ENCODE data around the gene CYS1. TPM values are rescaled to one million over a fixed set of nuclear protein-coding genes. Genes with fewer than 3 reads are reported as not detected.
A peak's percentile ranks its signal among the peaks of the same experiment; 100 is the strongest.

The CYS1 gene
- total and polyA plus RNA-seq, 2 of the 8 experiments (the other 6 are each of a cell fraction or from before 2014, with no cell fraction given), result 0.09 to 0.13 TPM

GRCh38 chr2:10012963-10013461 lies 67.2 kb downstream of the CYS1 start:
- H2AFZ ChIP-seq (ENCODE audit: low read length), result no peak overlapping the region
- no peak for FAIRE-seq
- no peak overlapping the region for H2BK12ac ChIP-seq (ENCODE audit: low read depth, low read length)
- H3K14ac ChIP-seq (ENCODE audit: insufficient read length), result no peak overlapping the region
- H3K36me3 ChIP-seq (ENCODE audit: control insufficient read depth in 2 of 4, insufficient read depth in 4 of 4, low read length in 3 of 4), result no peaks in the 10 kb centered on the region
- no peak overlapping the region for H4K5ac ChIP-seq (ENCODE audit: insufficient read length, low read depth, low read length)
- H3K56ac ChIP-seq (replicated peaks; ENCODE audit: insufficient read length, low read depth, low read length), result no peak overlapping the region
- H2BK20ac ChIP-seq (ENCODE audit: low read length), result no peak overlapping the region
- H3K9ac ChIP-seq (replicated peaks in 1 of 4; ENCODE audit: extremely low read depth in 1 of 4, low read depth in 3 of 4, low read length in 3 of 4), result no peak overlapping the region
- H3K9me3 ChIP-seq (ENCODE audit: insufficient read depth in 2 of 2, low read depth in 1 of 2, low read length in 1 of 2), result no peaks in the 10 kb centered on the region; a peak in 1 of 4 replicates
- no peaks in the 10 kb centered on the region for H3K79me2 ChIP-seq (ENCODE audit: control insufficient read depth in 1 of 2, insufficient read depth in 2 of 2, low read length in 2 of 2)
- no peaks in the 10 kb centered on the region for H3K27me3 ChIP-seq (replicated peaks in 1 of 4; ENCODE audit: control insufficient read depth in 3 of 4, extremely low read depth in 1 of 4, insufficient read depth in 3 of 4, low read length in 3 of 4)
- WGBS, 2 experiments (ENCODE audit: extremely low coverage in 1 of 2, insufficient coverage in 1 of 2, insufficient read length in 1 of 2, insufficient replicate concordance in 2 of 2, low coverage in 1 of 2, low lambda C conversion rate in 2 of 2, missing lambda C conversion rate in 1 of 2), result 86% methylated on average over 29 of the region's 29 CpGs; no CpG with 5 or more reads in 1 of the 2 experiments
- H3K4ac ChIP-seq (replicated peaks; ENCODE audit: insufficient read length, low read depth, low read length), result no peak overlapping the region
- H2BK120ac ChIP-seq (replicated peaks; ENCODE audit: low read depth, low read length), result no peak overlapping the region
- H4K8ac ChIP-seq (ENCODE audit: extremely low read depth, insufficient read depth, low read length), result no peak overlapping the region
- ChIA-PET CTCF (ENCODE audit: partially characterized antibody) (no interaction called here), POLR2A (ENCODE audit: partially characterized antibody) (no interaction called here)
- peaks cover 3% of the 10 kb centered on the region; the same call in 1 of the 2 replicates for H3K23me2 ChIP-seq (ENCODE audit: low read depth, low read length)
- H3K23ac ChIP-seq (ENCODE audit: insufficient read length), result no peak overlapping the region
- no peak overlapping the region for H4K91ac ChIP-seq (replicated peaks; ENCODE audit: insufficient read length, low read length)
- H4K20me1 ChIP-seq (replicated peaks in 1 of 2; ENCODE audit: control insufficient read depth in 1 of 2, insufficient read depth in 2 of 2, low read length in 2 of 2), result peaks cover 0 to 2% of the 10 kb centered on the region in 2 experiments
- H3K4me3 ChIP-seq (ENCODE audit: extremely low read depth in 1 of 4, insufficient read depth in 2 of 4, low read depth in 3 of 4, low read length in 4 of 4), result no peak overlapping the region
- H2BK5ac ChIP-seq (ENCODE audit: low read depth, low read length), result no peak overlapping the region
- H3K4me1 ChIP-seq (replicated peaks in 1 of 4; ENCODE audit: control insufficient read depth in 3 of 4, insufficient read depth in 4 of 4, low read length in 3 of 4), result no peaks in the 10 kb centered on the region
- H3K18ac ChIP-seq (ENCODE audit: extremely low read depth, low read length), result no peak overlapping the region
- H3K4me2 ChIP-seq (ENCODE audit: insufficient read depth in 1 of 2, low read depth in 2 of 2, low read length in 2 of 2), result no peak overlapping the region
- no peak for DNase-seq (ENCODE audit: low read depth in 1 of 2, low spot score in 2 of 2)
- no peak overlapping the region for H3K27ac ChIP-seq (ENCODE audit: low read depth, low read length)
- no peak overlapping the region for H2AK5ac ChIP-seq (ENCODE audit: low read depth, low read length)
- H3K79me1 ChIP-seq (ENCODE audit: low read depth, low read length), result no peaks in the 10 kb centered on the region
- H2BK15ac ChIP-seq (ENCODE audit: low read length), result 0 out of 2 replicates have a peak overlapping the region, but pooled peaks have one; percentile 31
- TF ChIP-seq KDM5A (IDR thresholded peaks at IDR 0.05; ENCODE audit: low read length), result no peak
- no peak for TF ChIP-seq BRCA1 (IDR thresholded peaks at IDR 0.05; ENCODE audit: low read depth, low read length)
- no peak for TF ChIP-seq CTBP2 (IDR thresholded peaks at IDR 0.05; ENCODE audit: borderline replicate concordance, insufficient read depth, insufficient read length, low read length)
- no peak for TF ChIP-seq SP4 (IDR thresholded peaks at IDR 0.05; ENCODE audit: low read length)
- TF ChIP-seq POU5F1 (IDR thresholded peaks at IDR 0.05; ENCODE audit: low read depth, low read length), result no peak
- no peak for TF ChIP-seq CHD1 (IDR thresholded peaks at IDR 0.05; ENCODE audit: low read depth, low read length)
- no peak for TF ChIP-seq CBX5 (IDR thresholded peaks at IDR 0.05; ENCODE audit: low read depth, low read length)
- TF ChIP-seq SUZ12 (IDR thresholded peaks at IDR 0.05; ENCODE audit: low read length), result no peak
- TF ChIP-seq TBP (IDR thresholded peaks at IDR 0.05; ENCODE audit: low read depth, low read length), result no peak
- TF ChIP-seq, protein P1, sequence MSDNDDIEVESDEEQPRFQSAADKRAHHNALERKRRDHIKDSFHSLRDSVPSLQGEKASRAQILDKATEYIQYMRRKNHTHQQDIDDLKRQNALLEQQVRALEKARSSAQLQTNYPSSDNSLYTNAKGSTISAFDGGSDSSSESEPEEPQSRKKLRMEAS (IDR thresholded peaks at IDR 0.05), result no peak
- TF ChIP-seq ASH2L (IDR thresholded peaks at IDR 0.05; ENCODE audit: low read length), result no peak
- no peak for TF ChIP-seq RNF2 (IDR thresholded peaks at IDR 0.05; ENCODE audit: borderline replicate concordance, low read depth, low read length, missing control alignments, poor library complexity, severe bottlenecking)
- TF ChIP-seq GABPA (IDR thresholded peaks at IDR 0.05; ENCODE audit: borderline replicate concordance, insufficient read depth, low read length), result no peak
- TF ChIP-seq RAD21 (IDR thresholded peaks at IDR 0.05 in 1 of 2, conservative IDR thresholded peaks at IDR 0.05 in 1 of 2; ENCODE audit: low read depth in 2 of 2, low read length in 2 of 2), result no peak

Measured in H1 (cell line).